ENCODE measurements around the gene KMT2A. TPM values are rescaled to one million over a fixed set of nuclear protein-coding genes. Genes with fewer than 3 reads are reported as not detected.

KMT2A gene
- total and polyA plus RNA-seq, 8 donors = 4.5 to 98.2 (median 25.9) TPM

DNA sequence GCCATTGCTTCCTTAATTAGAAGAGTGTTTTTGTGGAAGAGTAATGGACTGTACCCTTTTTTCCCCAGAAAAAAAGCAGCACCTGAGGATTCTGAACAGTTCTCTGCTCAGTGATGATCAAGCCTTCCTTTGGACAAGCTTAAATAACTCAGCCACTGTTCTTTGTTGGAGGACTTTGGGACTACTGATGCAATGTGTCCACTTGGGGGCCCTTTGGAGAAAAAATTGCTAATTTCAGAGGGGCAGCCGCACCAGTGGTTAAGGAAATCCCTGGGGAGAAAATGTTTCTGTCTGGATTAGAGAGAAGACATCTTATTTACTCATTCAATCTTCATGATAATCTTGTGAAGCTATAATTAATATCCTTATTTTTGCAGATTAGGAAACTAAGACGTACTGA lies 5.3 kb upstream of the KMT2A start:
- no peak overlapping the region for H3K4me3 ChIP-seq
- no peaks in the 10 kb centered on the region for H3K36me3 ChIP-seq
- peaks cover 0 to 18% (median 16%) of the 10 kb centered on the region in 4 donors for H3K4me1 ChIP-seq
- no peak overlapping the region for H3K27ac ChIP-seq
- no peaks in the 10 kb centered on the region for H3K27me3 ChIP-seq
- intact Hi-C loops (cut with DNase I; ENCODE audit: low total_unique reads) = no loop called here
- no peak for DNase-seq
- WGBS, 5 donors = 58 to 65% (median 64%) methylated on average over 2 of the region's 2 CpGs
- no peak for TF ChIP-seq POLR2A (IDR thresholded peaks at IDR 0.05)
- no peak for TF ChIP-seq CTCF (IDR thresholded peaks at IDR 0.05)
- TF ChIP-seq POLR2AphosphoS5 (IDR thresholded peaks at IDR 0.05) = no peak
- TF ChIP-seq EP300 (IDR thresholded peaks at IDR 0.05) = no peak
- H3K9me3 ChIP-seq = no peaks in the 10 kb centered on the region

- intact Hi-C loops (cut with DNase I; ENCODE audit: low total_unique reads) = no loop called here
- TF ChIP-seq POLR2AphosphoS5 (IDR thresholded peaks at IDR 0.05) (no peak), CTCF (IDR thresholded peaks at IDR 0.05) (no peak), POLR2A (IDR thresholded peaks at IDR 0.05) (no peak), EP300 (IDR thresholded peaks at IDR 0.05) (no peak)
- no peaks in the 10 kb centered on the region for H3K9me3 ChIP-seq
- no peaks in the 10 kb centered on the region for H3K27me3 ChIP-seq
- WGBS, 5 donors = 2 to 4% (median 3%) methylated on average over 9 of the region's 9 CpGs
- peaks cover 19 to 46% (median 38%) of the 10 kb centered on the region in 4 donors for H3K4me1 ChIP-seq
- no peak for DNase-seq
- H3K4me3 ChIP-seq = peak overlapping the region; percentile 92 to 100 (median 98)
- H3K27ac ChIP-seq = no peak overlapping the region
- no peaks in the 10 kb centered on the region for H3K36me3 ChIP-seq
These were observed 2.2 kb upstream of the KMT2A start for GRCh38 chr11:118434123-118434552.

DNA sequence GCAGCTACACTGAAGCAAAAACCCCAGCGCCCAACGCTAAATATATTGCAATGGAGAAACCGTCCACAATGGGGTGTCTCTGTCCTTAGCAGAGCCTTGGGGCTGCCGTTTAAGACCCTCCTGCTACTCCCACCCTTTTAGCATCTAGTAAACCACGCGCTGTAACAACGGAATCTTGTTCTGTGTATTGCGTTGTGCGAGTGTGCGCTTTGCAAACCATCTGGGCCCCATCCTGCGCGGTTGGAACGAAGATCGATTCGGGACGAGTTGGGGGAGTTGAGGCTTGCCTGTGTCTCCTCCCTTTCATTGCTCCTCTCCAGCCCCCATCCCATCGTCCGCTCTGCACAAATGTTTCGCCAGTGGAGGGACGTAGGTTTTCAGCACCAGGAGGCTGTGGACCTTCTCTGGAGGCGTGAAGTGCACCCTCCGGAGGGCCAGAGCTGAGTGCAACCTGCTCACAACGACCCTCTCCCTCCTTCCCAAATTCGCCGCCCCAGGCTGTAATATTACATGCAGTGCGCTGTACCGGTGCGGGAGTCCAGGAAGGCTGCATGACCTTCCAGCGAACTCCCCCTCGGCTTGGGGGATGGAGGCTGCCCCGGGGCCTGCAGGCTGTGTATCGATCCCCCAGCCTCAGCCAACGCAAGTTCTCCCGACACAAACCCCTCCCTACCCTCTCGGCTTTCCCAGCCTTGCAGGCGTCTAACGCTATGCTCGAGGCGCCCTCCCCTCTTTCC lies 1.6 kb upstream of the KMT2A start:
- 0 to 2% (median 0%) methylated on average over 38 to 39 of the region's 39 CpGs for WGBS, 5 donors
- TF ChIP-seq EP300 (IDR thresholded peaks at IDR 0.05) (no peak), CTCF (IDR thresholded peaks at IDR 0.05) (no peak), POLR2A (IDR thresholded peaks at IDR 0.05) (no peak), POLR2AphosphoS5 (IDR thresholded peaks at IDR 0.05) (no peak)
- intact Hi-C loops (cut with DNase I; ENCODE audit: low total_unique reads) = no loop called here

GRCh38 chr11:118435290-118435892 lies 901 bp upstream of the KMT2A start:
- peak; percentile 53 to 86 for DNase-seq
- TF ChIP-seq EP300 (IDR thresholded peaks at IDR 0.05) (no peak), POLR2A (IDR thresholded peaks at IDR 0.05) (no peak), POLR2AphosphoS5 (IDR thresholded peaks at IDR 0.05) (no peak), CTCF (IDR thresholded peaks at IDR 0.05) (no peak)
- intact Hi-C loops (cut with DNase I; ENCODE audit: low total_unique reads) = no loop called here
- Histone ChIP-seq H3K9me3 (no peaks in the 10 kb centered on the region), H3K27ac (peak overlapping the region; percentile 75 to 96 (median 93)), H3K27me3 (no peaks in the 10 kb centered on the region), H3K36me3 (no peaks in the 10 kb centered on the region), H3K4me1 (peaks cover 22 to 56% (median 50%) of the 10 kb centered on the region in 4 donors), H3K4me3 (peak overlapping the region; percentile 92 to 100 (median 98))
- 0 to 1% (median 0%) methylated on average over 30 to 34 of the region's 34 CpGs for WGBS, 5 donors

More for the DNA sequence above, 1.6 kb upstream of the KMT2A start:
- DNase-seq = peak in 1 of 2 donors; percentile 77
- H3K36me3 ChIP-seq = no peaks in the 10 kb centered on the region
- no peaks in the 10 kb centered on the region for H3K9me3 ChIP-seq
- peak overlapping the region; percentile 92 to 100 (median 98) for H3K4me3 ChIP-seq
- H3K27me3 ChIP-seq = no peaks in the 10 kb centered on the region
- H3K27ac ChIP-seq = peak overlapping the region; percentile 11 to 96 (median 93)
- H3K4me1 ChIP-seq = peaks cover 22 to 49% (median 44%) of the 10 kb centered on the region in 4 donors
